Loucy (cell line): ENCODE results near the gene PDLIM4.

Experiments used
- H2AFZ ChIP-seq: fragments of 200-600 bp; sonication (generic); 2 replicates; pipeline ENCODE4 v1.6.0; 2016; ENCODE audit warnings: antibody characterized with exemption, mild to moderate bottlenecking, low read length, moderate library complexity
- H3F3A ChIP-seq: fragments of 200-600 bp; 2 replicates; pipeline ENCODE4 v1.6.0; 2016; ENCODE audit warnings: antibody characterized with exemption, low read depth, mild to moderate bottlenecking
- H3K27me3 ChIP-seq: fragments of 200-600 bp; sonication (generic); 2 replicates; pipeline ENCODE4 v1.6.1; 2014; ENCODE audit warnings: low read length, mild to moderate bottlenecking; ENCODE audit not compliant: insufficient read depth, poor library complexity, severe bottlenecking
- H3K36me3 ChIP-seq: fragments of 200-600 bp; sonication (generic); 2 replicates; pipeline ENCODE4 v1.6.1; 2016; ENCODE audit warnings: low read length; ENCODE audit not compliant: insufficient read depth
- H3K4me1 ChIP-seq: fragments of 200-600 bp; sonication (generic); 2 replicates; pipeline ENCODE4 v1.5.1; 2014; ENCODE audit warnings: low read length, mild to moderate bottlenecking; ENCODE audit not compliant: insufficient read depth, poor library complexity, severe bottlenecking
- H3K4me2 ChIP-seq: fragments of 200-600 bp; sonication (generic); 2 replicates; pipeline ENCODE4 v1.6.0; 2014; ENCODE audit warnings: antibody characterized with exemption, low read length, low read depth, mild to moderate bottlenecking; ENCODE audit not compliant: poor library complexity, severe bottlenecking
- H3K4me3 ChIP-seq: fragments of 200-600 bp; sonication (generic); 2 replicates; pipeline ENCODE4 v1.5.1; 2014; ENCODE audit warnings: low read length, mild to moderate bottlenecking, mixed read lengths; ENCODE audit not compliant: poor library complexity, severe bottlenecking
- H3K79me2 ChIP-seq: fragments of 200-600 bp; sonication (generic); 2 replicates; pipeline ENCODE4 v1.6.1; 2014; ENCODE audit warnings: low read length; ENCODE audit not compliant: insufficient read depth
- H3K9ac ChIP-seq: fragments of 200-600 bp; sonication (generic); 2 replicates; pipeline ENCODE4 v1.6.0; 2014; ENCODE audit warnings: mild to moderate bottlenecking, low read depth, low read length, moderate library complexity; ENCODE audit not compliant: poor library complexity, severe bottlenecking
- H3K9me2 ChIP-seq: fragments of 200-600 bp; sonication (generic); replicated peaks from 2 replicates; pipeline ENCODE4 v1.6.1; 2016; ENCODE audit warnings: low read depth, low read length, mixed read lengths
- H3K9me3 ChIP-seq: fragments of 200-600 bp; sonication (generic); 2 replicates; pipeline ENCODE4 v1.6.1; 2014; ENCODE audit warnings: mild to moderate bottlenecking, antibody characterized with exemption, low read length, low read depth; ENCODE audit not compliant: insufficient read depth
- H4K20me1 ChIP-seq: fragments of 200-600 bp; sonication (generic); 2 replicates; pipeline ENCODE4 v1.6.0; 2014; ENCODE audit warnings: antibody characterized with exemption, low read length, mild to moderate bottlenecking; ENCODE audit not compliant: insufficient read depth, poor library complexity, severe bottlenecking
- EZH2phosphoT487 ChIP-seq: fragments of 200-600 bp; IDR thresholded peaks from 2 replicates; pipeline ENCODE4 v1.6.1; 2018; ENCODE audit warnings: antibody characterized with exemption, mild to moderate bottlenecking, moderate library complexity, borderline replicate concordance
- TF ChIP-seq, protein P1 (sequence below): fragments of 200-600 bp; sonication (generic); conservative IDR thresholded peaks from 2 replicates; pipeline ENCODE4 v1.5.1; 2014; ENCODE audit warnings: mild to moderate bottlenecking, antibody characterized with exemption, low read length

The PDLIM4 gene

DNA sequence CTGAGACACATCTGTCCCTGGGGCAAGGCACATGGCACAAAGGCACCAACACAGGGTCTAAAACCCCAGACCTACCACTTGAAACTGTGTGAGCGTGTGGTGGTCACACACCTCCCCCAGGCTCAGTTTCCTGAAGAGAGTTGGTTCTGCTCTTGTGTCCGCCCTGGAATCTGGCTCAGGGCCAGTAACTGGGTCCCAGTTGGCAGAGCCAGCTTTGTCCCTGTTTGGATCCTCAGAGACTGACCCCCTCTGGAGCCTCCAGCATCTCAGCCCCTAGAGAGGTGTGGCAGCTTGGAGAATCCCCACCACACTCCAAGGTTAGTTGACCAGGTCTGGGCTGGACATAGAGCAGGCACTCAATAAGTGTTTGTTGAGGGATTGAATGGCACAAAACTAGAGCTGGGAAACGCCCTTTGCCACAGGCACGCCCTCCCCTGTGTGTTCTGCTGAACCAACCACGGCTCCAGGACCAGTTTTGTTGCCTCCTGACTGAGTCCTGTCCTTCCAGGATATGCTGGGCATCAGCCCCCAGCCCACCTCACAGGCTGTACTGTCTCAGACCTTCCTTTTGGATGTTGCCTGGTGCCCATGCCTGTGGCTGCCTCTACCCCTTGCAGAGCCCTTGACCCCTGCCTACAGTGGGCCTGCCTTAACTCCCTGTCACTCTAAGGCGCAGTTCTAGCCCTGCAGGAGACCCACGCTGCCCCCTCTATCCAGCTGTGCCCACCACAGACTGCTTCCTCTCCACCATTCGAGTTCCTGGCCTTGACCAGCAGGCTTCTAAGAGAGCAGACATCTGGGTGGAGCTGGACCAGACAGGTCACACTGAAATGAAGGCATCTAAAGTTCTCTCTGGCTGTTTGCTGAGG, 3.8 kb upstream of the PDLIM4 start:
- H3K27me3 ChIP-seq: no peaks in the 10 kb centered on the region
- H3K4me2 ChIP-seq: no peak overlapping the region
- TF ChIP-seq EZH2phosphoT487: no peak
- TF ChIP-seq, protein P1, sequence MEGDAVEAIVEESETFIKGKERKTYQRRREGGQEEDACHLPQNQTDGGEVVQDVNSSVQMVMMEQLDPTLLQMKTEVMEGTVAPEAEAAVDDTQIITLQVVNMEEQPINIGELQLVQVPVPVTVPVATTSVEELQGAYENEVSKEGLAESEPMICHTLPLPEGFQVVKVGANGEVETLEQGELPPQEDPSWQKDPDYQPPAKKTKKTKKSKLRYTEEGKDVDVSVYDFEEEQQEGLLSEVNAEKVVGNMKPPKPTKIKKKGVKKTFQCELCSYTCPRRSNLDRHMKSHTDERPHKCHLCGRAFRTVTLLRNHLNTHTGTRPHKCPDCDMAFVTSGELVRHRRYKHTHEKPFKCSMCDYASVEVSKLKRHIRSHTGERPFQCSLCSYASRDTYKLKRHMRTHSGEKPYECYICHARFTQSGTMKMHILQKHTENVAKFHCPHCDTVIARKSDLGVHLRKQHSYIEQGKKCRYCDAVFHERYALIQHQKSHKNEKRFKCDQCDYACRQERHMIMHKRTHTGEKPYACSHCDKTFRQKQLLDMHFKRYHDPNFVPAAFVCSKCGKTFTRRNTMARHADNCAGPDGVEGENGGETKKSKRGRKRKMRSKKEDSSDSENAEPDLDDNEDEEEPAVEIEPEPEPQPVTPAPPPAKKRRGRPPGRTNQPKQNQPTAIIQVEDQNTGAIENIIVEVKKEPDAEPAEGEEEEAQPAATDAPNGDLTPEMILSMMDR: no peak
- H3K9me3 ChIP-seq: no peaks in the 10 kb centered on the region
- H3K9me2 ChIP-seq: no peaks in the 10 kb centered on the region
- no peaks in the 10 kb centered on the region for H3K36me3 ChIP-seq
- no peak overlapping the region for H2AFZ ChIP-seq
- H3F3A ChIP-seq: no peaks in the 10 kb centered on the region
- H3K9ac ChIP-seq: no peak overlapping the region
- no peaks in the 10 kb centered on the region for H3K79me2 ChIP-seq
- no peaks in the 10 kb centered on the region for H3K4me1 ChIP-seq
- no peak overlapping the region for H3K4me3 ChIP-seq
- H4K20me1 ChIP-seq: no peaks in the 10 kb centered on the region

DNA sequence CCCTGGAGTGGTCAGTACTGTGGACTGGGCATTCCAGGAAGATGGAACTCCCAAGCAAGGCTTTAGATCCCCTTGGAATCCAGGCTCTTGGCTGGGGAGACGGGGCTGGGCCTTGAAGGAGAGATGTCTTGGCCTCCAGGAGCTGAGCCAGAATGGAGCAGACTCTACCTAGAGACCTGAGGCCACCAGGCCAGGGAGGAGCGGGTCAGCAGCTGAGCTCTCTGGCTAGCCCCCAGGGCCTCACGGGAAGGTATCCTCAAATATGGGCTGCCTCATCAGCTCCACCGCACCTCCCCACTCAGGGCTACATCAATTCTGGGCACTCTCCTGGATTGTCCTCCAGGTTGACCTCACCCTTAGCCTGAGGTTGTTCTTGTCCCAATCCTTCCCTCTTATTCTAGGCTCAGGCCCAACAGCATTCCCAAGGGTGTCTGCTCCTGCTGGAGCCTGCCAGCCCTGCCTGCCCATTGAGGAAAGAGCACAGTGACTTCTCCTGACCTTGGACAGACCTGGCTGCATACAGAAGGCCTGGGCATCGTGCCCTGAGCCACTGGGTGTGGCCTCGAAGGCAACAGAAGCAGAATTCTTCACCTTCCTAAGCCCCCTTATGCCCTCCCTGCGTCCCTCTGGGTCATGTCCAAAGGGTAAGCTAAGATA, 3.0 kb upstream of the PDLIM4 start:
- no peaks in the 10 kb centered on the region for H3K36me3 ChIP-seq
- no peak overlapping the region for H3K9ac ChIP-seq
- no peak overlapping the region for H2AFZ ChIP-seq
- no peak overlapping the region for H3K4me3 ChIP-seq
- no peaks in the 10 kb centered on the region for H3K9me3 ChIP-seq
- H3K27me3 ChIP-seq: no peaks in the 10 kb centered on the region
- no peak for TF ChIP-seq EZH2phosphoT487
- TF ChIP-seq, protein P1: no peak
- H3K79me2 ChIP-seq: no peaks in the 10 kb centered on the region
- no peaks in the 10 kb centered on the region for H3K9me2 ChIP-seq
- no peaks in the 10 kb centered on the region for H3K4me1 ChIP-seq
- H3F3A ChIP-seq: no peaks in the 10 kb centered on the region
- no peak overlapping the region for H3K4me2 ChIP-seq
- H4K20me1 ChIP-seq: no peaks in the 10 kb centered on the region

DNA sequence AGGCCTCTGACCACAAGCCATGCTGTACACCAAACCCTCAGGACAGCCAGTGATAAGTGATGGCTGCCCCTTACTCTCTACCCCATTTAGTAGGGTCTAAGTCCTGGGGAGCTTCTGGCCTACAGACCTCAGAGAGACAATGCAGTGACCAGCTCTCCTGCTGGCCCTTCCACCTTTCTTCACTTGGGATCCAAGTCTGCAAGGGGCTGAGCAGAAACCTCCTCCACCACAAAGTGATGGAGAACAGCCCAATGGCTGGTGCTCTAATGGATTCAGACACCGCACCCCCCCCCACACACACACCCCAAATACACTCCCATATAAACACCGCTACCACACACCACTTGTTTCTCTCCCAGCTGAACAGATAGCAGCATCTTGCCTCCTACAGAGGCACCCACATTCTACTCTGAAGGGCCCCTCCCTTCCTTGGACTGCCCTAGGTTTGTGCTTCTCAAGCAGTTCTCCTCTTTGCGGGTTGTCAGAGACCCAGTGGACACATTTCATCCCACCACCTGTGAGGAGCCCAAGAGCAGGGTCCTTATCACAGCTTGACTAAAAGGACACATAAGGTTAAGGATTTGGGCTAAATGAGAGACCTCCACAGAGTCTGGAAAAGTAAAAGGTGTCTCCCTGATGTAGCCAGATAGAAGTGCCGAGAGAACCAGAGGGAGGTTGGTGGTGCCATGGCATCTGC, 1.3 kb upstream of the PDLIM4 start:
- Histone ChIP-seq H3K4me1 (peaks cover 4% of the 10 kb centered on the region), H3K9me2 (no peaks in the 10 kb centered on the region), H3K9ac (no peak overlapping the region), H3K79me2 (no peaks in the 10 kb centered on the region), H4K20me1 (no peaks in the 10 kb centered on the region), H2AFZ (no peak overlapping the region), H3K36me3 (no peaks in the 10 kb centered on the region), H3K27me3 (no peaks in the 10 kb centered on the region), H3K9me3 (no peaks in the 10 kb centered on the region), H3K4me2 (no peak overlapping the region), H3K4me3 (no peak overlapping the region), H3F3A (no peaks in the 10 kb centered on the region)
- TF ChIP-seq EZH2phosphoT487: no peak
- TF ChIP-seq, protein P1: no peak
